Hindlimb muscle (tissue), 1 donor: ENCODE measurements around the gene TGM3. TPM values are rescaled to one million over a fixed set of nuclear protein-coding genes. Genes with fewer than 3 reads are reported as not detected.
"Not testable (repeated sequence)": the region's sequence is repeated elsewhere in the genome, so short reads cannot be mapped to it uniquely, and the experiment has no call there.

ENCODE experiments used
- DNase-seq: peaks from one replicate; pipeline ENCODE4 v3.0.0-alpha.2; 2013
- polyA plus RNA-seq: library from polyadenylated mRNA; unstranded; fragments of 120-200 nt; gene quantifications from one replicate; pipeline ENCODE4 v1.2.1, GENCODE V29; 2013; ENCODE audit not compliant: insufficient read length

TGM3 gene, protein sequence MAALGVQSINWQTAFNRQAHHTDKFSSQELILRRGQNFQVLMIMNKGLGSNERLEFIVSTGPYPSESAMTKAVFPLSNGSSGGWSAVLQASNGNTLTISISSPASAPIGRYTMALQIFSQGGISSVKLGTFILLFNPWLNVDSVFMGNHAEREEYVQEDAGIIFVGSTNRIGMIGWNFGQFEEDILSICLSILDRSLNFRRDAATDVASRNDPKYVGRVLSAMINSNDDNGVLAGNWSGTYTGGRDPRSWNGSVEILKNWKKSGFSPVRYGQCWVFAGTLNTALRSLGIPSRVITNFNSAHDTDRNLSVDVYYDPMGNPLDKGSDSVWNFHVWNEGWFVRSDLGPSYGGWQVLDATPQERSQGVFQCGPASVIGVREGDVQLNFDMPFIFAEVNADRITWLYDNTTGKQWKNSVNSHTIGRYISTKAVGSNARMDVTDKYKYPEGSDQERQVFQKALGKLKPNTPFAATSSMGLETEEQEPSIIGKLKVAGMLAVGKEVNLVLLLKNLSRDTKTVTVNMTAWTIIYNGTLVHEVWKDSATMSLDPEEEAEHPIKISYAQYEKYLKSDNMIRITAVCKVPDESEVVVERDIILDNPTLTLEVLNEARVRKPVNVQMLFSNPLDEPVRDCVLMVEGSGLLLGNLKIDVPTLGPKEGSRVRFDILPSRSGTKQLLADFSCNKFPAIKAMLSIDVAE
- polyA plus RNA-seq, result 0.61 TPM

GRCh38 chr20:2295886-2296515 lies at the start of gene TGM3:
TGM3 (plus strand) TSS chr20:2296001; CDS start chr20:2296064, 63 bp downstream.
- DNase-seq, result no peak

DNA sequence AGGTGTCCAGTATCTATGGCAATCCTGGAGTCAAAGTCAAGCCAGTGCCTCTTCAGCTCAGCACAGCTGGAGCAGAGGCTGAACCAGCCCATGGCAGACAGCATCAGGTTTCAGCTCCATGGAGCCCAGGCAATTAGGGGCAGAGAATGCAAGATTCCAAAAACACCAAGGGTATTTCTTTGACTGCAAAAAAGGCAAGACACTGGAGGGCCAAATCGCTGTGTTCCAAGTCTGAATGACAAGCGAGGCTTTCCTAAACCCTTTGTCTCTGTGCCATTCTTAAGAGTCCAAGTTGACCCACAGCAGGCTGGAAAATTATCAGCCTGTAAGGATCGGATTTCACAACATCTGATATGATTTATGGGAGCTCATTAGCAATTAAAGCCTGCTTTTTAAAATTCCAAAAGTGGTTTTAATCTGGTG lies 49.7 kb upstream of the TGM3 start:
- no peak for DNase-seq

- DNase-seq, result no peak
These were observed 47.0 kb upstream of the TGM3 start for GRCh38 chr20:2248837-2249236.

DNA sequence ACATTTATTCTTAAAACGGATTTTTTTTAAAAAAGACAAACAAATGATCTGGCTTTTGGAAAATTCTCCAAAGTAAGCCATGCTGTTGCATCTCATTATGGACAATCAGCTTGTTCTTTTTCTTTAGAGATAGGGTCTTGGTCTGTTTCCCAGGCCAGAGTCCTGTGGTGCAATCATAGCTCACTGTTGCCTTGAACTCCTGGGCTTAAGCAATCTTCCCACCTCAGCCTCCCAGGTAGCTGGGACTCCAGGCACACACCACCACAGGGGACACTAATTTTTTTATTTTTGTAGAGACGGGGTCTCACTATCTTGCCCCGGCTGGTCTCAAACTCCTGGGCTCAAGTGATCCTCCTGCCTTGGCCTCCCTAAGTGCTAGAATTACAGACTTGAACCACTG lies 45.9 kb upstream of the TGM3 start:
- no peak for DNase-seq

GRCh38 chr20:2252419-2252997 lies 43.3 kb upstream of the TGM3 start:
- no peak for DNase-seq

GRCh38 chr20:2253256-2253655 lies 42.5 kb upstream of the TGM3 start:
- no peak for DNase-seq

- no peak for DNase-seq
These were observed 41.5 kb upstream of the TGM3 start for GRCh38 chr20:2254333-2254732.

- DNase-seq, result no peak
These were observed 39.8 kb upstream of the TGM3 start for GRCh38 chr20:2255926-2256531.

GRCh38 chr20:2259731-2260130 lies 36.1 kb upstream of the TGM3 start:
- DNase-seq, result no peak

DNA sequence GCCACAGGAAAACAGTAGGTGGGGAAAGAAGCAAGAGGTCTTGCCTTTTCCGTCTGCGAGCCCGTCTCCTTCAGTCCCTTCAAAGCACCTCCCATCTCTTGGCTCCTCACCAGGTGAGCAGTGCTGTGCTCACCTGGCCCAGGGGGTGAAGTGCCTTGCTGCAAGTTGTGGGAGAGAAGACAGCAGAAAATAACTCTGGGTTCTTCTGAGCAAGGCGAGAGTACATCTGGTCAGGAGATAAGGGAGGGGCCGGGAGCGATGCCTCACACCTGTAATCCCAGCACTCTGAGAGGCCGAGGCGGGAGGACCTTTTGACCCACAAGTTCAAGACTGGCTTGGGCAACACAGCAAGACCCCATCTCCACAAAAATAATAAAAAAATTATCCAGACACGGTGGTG lies 35.6 kb upstream of the TGM3 start:
- no peak for DNase-seq

DNA sequence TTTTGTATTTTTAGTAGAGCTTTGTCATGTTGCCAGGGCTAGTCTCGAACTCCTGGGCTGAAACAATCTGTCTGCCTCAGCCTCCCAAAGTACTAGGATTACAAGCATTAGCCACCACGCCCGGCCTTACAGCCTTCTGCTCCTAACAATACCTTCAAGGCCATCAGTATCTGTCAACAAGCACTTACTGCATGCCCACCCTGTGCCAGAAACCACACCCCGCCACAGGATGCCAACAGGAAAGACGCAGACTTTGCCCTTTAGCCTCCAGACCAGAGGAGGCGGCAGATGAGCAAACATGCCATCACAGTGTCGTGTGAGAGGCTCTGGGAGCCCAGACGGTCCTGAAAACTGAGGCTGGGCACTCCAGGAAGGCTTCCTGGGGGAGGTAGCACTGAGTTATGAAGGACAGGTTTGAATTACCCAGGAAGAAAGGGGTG lies 34.7 kb upstream of the TGM3 start:
- DNase-seq, result no peak

GRCh38 chr20:2261629-2262028 lies 34.2 kb upstream of the TGM3 start:
- no peak for DNase-seq

DNA sequence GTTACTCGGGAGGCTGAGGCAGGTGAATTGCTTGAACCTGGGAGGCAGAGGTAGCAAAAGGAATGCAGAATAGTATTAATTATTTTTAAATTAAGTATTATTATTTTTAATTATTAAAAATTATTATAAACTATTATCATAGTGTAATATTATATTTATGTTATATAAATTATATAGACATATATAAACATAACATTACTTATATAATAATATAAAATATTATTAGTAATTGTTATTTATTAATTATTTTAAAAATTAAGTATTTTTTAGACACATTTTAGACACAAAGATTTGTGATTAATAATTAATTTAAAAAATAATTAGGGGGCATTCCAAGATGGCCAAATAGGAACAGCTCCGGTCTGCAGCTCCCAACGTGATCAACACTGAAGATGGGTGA lies 31.7 kb upstream of the TGM3 start:
- no peak for DNase-seq

DNA sequence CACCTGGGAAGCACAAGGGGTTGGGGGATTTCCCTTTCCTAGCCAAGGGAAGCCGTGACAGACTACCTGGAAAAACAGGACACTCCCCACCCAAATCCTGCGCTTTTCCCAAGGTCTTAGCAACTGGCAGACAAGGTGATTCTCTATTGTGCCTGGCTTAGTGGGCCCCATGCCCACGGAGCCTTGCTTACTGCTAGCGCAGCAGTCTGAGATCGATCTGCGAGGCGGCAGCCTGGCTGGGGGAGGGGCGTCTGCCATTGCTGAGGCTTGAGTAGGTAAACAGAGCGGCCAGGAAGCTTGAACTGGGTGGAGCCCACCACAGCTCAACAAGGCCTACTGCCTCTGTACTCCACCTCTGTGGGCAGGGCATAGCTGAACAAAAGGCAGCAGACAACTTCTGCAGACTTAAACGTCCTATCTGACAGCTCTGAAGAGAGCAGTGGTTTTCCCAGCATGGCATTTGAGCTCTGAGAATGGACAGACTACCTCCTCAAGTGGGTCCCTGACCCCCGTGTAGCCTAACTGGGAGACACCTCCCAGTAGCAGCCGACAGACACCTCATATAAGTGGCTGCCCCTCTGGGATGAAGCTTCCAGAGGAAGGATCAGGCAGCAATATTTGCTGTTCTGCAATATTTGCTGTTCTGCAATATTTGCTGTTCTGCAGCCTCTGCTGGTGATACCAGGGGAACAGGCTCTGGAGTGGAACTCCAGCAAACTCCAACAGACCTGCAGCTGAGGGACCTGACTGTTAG lies 31.0 kb upstream of the TGM3 start:
- DNase-seq, result not testable (repeated sequence)

DNA sequence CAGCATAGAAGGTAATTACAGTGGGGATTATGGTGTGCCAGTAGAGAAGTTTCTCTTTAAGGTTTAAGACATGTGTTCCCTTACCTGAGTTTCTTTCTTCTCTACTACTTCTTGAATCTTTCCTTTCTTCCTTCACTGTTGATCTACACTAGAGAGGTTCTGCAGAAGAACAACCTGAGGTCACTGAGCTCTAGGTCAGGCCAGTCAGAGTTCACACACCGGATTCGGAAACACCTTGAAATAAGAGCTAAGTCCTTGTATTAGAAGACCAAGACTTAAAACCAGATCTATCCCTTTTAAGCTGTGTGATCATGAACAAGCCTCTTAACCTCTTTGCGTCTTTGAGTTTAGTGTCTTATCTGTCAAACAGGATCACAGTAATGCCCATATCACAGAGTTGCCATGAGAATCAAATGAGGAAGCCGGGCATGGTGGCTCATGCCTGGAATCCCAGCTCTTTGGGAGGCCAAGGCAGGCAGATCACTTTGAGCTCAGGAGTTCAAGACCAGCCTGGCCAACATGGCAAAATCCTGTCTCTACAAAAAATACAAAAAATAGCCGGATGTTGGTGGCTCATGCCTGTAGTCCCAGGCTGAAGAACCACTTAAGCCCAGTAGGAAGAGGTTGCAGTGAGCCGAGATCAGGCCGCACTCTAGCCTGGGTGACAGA lies 22.0 kb upstream of the TGM3 start:
- no peak for DNase-seq

- DNase-seq, result no peak
These were observed 19.8 kb upstream of the TGM3 start for GRCh38 chr20:2276015-2276414.

GRCh38 chr20:2279253-2279779 lies 16.5 kb upstream of the TGM3 start:
- DNase-seq, result no peak

GRCh38 chr20:2280082-2280481 lies 15.7 kb upstream of the TGM3 start:
- DNase-seq, result no peak

DNA sequence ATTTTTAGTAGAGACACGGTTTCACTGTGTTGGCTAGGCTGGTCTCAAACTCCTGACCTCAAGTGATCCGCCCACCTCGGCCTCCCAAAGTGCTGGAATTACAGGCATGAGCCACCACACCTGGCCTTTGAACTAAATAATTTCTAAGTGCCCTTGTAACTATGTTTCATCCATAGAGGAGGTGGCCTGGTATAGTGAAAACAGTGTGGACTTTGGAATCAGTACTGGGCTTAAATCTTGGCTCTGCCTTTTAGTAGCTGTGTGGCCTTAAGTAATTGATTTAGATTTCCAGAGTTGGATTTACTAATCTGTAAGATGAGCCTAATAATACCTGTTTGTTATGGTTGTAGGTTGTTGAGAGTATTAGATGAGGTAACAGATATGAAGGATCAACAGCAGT lies 14.2 kb upstream of the TGM3 start:
- no peak for DNase-seq

GRCh38 chr20:2282181-2282580 lies 13.6 kb upstream of the TGM3 start:
- DNase-seq, result no peak
